OCI-LY3 (cell line): Measurements from ENCODE around the gene MAPK12.

Experiments used
- H2AFZ ChIP-seq: fragments of 200-600, 300-600 bp; shearing (Covaris generic); 2 replicates; pipeline ENCODE4 v1.6.0; 2014; ENCODE audit warnings: antibody characterized with exemption, low read depth, low read length
- H3K27ac ChIP-seq: fragments of 200-600, 300-600 bp; sonication (generic); 2 replicates; pipeline ENCODE4 v1.5.1; 2014; ENCODE audit warnings: mild to moderate bottlenecking, low read length, moderate library complexity, mixed read lengths
- H3K27me3 ChIP-seq: fragments of 200-600, 300-600 bp; sonication (generic); 2 replicates; pipeline ENCODE4 v1.6.1; 2014; ENCODE audit warnings: low read depth, low read length, mixed read lengths
- H3K36me3 ChIP-seq: fragments of 200-600, 300-600 bp; sonication (generic); replicated peaks from 2 replicates; pipeline ENCODE3; 2014; ENCODE audit warnings: low read depth, low read length, mixed read lengths
- H3K4me1 ChIP-seq: fragments of 300-600, 200-600 bp; sonication (generic); 2 replicates; pipeline ENCODE4 v1.6.1; 2014; ENCODE audit warnings: low read length, mixed read lengths
- H3K4me2 ChIP-seq: fragments of 200-600, 300-600 bp; sonication (generic); 2 replicates; pipeline ENCODE4 v1.6.1; 2014; ENCODE audit warnings: low read length, mixed read lengths
- H3K4me3 ChIP-seq: fragments of 300-600, 200-600 bp; sonication (generic); 2 replicates; pipeline ENCODE4 v1.5.1; 2014; ENCODE audit warnings: antibody characterized with exemption, mild to moderate bottlenecking, low read length, moderate library complexity
- H3K79me2 ChIP-seq: fragments of 300-600, 200-600 bp; shearing (Covaris generic); 2 replicates; pipeline ENCODE4 v1.6.1; 2014; ENCODE audit warnings: mild to moderate bottlenecking, low read length, mixed read lengths
- H3K9ac ChIP-seq: fragments of 300-600, 200-600 bp; shearing (Covaris generic); 2 replicates; pipeline ENCODE4 v1.6.0; 2014; ENCODE audit warnings: mild to moderate bottlenecking, low read length, moderate library complexity
- H3K9me3 ChIP-seq: fragments of 200-600, 300-600 bp; shearing (Covaris generic); 2 replicates; pipeline ENCODE4 v1.6.1; 2014; ENCODE audit warnings: low read length, mixed read lengths; ENCODE audit not compliant: insufficient read depth
- H4K20me1 ChIP-seq: fragments of 200-600, 300-600 bp; sonication (generic); 2 replicates; pipeline ENCODE4 v1.6.1; 2016; ENCODE audit warnings: low read length, mixed read lengths; ENCODE audit not compliant: insufficient read depth
- EZH2phosphoT487 ChIP-seq: fragments of 200-600 bp; shearing (Covaris generic); IDR thresholded peaks from 2 replicates; pipeline ENCODE4 v1.6.1; 2018; ENCODE audit warnings: antibody characterized with exemption, mixed run types, low read depth
- TF ChIP-seq, protein P1 (sequence below): fragments of 200-600, 300-600 bp; sonication (generic); IDR thresholded peaks from 2 replicates; pipeline ENCODE4 v1.5.1; 2014; ENCODE audit warnings: antibody characterized with exemption, low read length, low read depth

MAPK12 gene

DNA sequence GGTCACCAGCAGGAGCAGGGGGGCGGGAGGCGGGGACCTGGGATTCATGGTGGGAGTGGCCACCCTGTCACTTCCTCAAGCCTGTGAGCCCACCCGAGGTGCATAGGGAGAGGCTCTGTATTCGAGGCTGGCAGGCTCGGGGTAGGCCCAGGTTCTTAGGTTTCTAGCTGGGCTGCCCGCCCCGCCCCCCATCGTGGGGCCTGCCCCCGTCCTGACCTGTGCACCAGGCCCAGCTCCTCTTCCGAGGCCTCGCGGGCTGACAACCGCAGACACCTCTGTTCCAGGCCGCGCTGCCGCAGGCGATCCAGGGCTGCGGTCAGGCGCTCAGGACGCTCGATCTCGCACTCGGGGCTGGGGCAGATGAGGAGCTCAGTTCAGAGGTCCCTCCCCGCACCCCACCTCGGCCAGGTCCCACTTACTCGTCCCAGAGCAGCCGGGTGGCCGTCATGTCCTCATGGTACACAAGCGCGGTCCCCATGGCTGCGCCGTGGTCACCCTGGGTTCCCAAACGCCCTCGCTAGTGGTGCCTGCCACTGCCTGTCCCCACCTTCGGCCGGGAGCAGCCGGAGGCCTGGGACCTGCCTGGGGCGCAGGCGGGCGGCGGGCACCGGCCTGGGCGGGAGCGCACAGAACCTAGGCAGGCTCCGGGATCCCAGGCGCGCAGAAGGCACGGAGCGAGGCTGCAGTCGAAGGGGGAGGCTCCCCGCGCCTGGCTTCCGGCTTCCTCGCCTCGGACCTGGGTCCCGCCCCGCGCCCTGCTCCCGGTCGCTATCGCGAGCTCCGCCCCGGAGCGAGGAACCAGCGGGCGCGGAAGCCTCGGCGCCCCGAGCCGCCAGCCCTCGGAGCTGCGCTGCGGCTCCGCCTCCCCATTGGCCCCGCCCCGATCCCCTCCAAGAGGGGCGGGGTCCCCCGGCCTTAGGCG lies 10.7 kb downstream of the MAPK12 start, which contains the start of gene HDAC10:
Gene HDAC10 (minus strand): TSS at position 711 of the 922 bp plus-strand sequence. CDS start 233 bp downstream, at position 478.
- H3K27me3 ChIP-seq: no peaks in the 10 kb centered on the region
- H3K27ac ChIP-seq: peak within 1 kb of the TSS; percentile 53
- TF ChIP-seq EZH2phosphoT487: no peak
- TF ChIP-seq, protein P1, sequence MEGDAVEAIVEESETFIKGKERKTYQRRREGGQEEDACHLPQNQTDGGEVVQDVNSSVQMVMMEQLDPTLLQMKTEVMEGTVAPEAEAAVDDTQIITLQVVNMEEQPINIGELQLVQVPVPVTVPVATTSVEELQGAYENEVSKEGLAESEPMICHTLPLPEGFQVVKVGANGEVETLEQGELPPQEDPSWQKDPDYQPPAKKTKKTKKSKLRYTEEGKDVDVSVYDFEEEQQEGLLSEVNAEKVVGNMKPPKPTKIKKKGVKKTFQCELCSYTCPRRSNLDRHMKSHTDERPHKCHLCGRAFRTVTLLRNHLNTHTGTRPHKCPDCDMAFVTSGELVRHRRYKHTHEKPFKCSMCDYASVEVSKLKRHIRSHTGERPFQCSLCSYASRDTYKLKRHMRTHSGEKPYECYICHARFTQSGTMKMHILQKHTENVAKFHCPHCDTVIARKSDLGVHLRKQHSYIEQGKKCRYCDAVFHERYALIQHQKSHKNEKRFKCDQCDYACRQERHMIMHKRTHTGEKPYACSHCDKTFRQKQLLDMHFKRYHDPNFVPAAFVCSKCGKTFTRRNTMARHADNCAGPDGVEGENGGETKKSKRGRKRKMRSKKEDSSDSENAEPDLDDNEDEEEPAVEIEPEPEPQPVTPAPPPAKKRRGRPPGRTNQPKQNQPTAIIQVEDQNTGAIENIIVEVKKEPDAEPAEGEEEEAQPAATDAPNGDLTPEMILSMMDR: no peak
- no peaks in the 10 kb centered on the region for H4K20me1 ChIP-seq
- H3K36me3 ChIP-seq: no peaks in the 10 kb centered on the region
- H3K9ac ChIP-seq: peak within 1 kb of the TSS; percentile 86
- H3K79me2 ChIP-seq: peaks cover 5% of the 10 kb centered on the region
- peaks cover 18% of the 10 kb centered on the region; the same call in 1 of the 2 replicates for H3K4me1 ChIP-seq
- no peak within 1 kb of the TSS for H2AFZ ChIP-seq
- peak within 1 kb of the TSS; percentile 98 for H3K4me3 ChIP-seq
- H3K9me3 ChIP-seq: no peaks in the 10 kb centered on the region
- peak within 1 kb of the TSS; percentile 79 for H3K4me2 ChIP-seq

DNA sequence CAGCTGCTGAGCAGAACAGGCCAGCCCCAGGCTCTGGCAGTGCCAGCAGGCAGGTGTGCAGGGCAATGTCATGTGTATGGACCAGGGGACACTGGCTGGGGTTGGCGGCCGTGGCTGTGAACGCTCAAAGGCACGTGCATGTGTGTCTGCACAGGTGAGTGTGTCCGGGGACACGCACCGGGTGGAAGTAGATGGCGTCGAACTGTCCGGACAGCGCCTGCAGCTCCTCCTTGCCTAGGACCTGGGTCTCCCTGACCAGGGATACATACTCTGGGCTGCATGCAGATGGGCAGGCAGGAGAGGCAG lies 11.3 kb downstream of the MAPK12 start:
- H3K4me2 ChIP-seq: peak overlapping the region; percentile 79
- H3K4me3 ChIP-seq: peak overlapping the region; percentile 98
- H3K27me3 ChIP-seq: no peaks in the 10 kb centered on the region
- H3K4me1 ChIP-seq: peaks cover 20% of the 10 kb centered on the region; the same call in 1 of the 2 replicates
- H3K9ac ChIP-seq: peak overlapping the region; percentile 86
- H3K27ac ChIP-seq: no peak overlapping the region
- no peak for TF ChIP-seq EZH2phosphoT487
- TF ChIP-seq, protein P1: no peak
- H3K9me3 ChIP-seq: no peaks in the 10 kb centered on the region
- no peak overlapping the region for H2AFZ ChIP-seq
- H3K79me2 ChIP-seq: peaks cover 10% of the 10 kb centered on the region
- no peaks in the 10 kb centered on the region for H4K20me1 ChIP-seq
- no peaks in the 10 kb centered on the region for H3K36me3 ChIP-seq

GRCh38 chr22:50249341-50250248 lies 11.9 kb downstream of the MAPK12 start:
- Histone ChIP-seq H3K4me2 (peak overlapping the region; percentile 79), H3K79me2 (peaks cover 12% of the 10 kb centered on the region), H3K4me1 (peaks cover 20% of the 10 kb centered on the region; the same call in 1 of the 2 replicates), H3K4me3 (peak overlapping the region; percentile 98; the same call in 1 of the 2 replicates), H3K9me3 (no peaks in the 10 kb centered on the region), H4K20me1 (no peaks in the 10 kb centered on the region), H3K9ac (no peak overlapping the region), H3K27me3 (no peaks in the 10 kb centered on the region), H3K27ac (no peak overlapping the region), H3K36me3 (no peaks in the 10 kb centered on the region), H2AFZ (no peak overlapping the region)
- TF ChIP-seq EZH2phosphoT487: no peak
- TF ChIP-seq, protein P1: no peak
